Endodermal cell (in vitro differentiated cells): ENCODE data around the gene NECAB2. TPM values are rescaled to one million over a fixed set of nuclear protein-coding genes. Genes with fewer than 3 reads are reported as not detected.

Source experiments
- DNase-seq: peaks from one replicate; pipeline ENCODE4 v3.0.0-alpha.2; 2017
- H3K27ac ChIP-seq: 2 replicates; pipeline ENCODE4 v1.5.1; 2013; ENCODE audit warnings: mild to moderate bottlenecking, low read depth, low read length, moderate library complexity
- H3K27me3 ChIP-seq: 2 replicates; pipeline ENCODE4 v1.6.1; 2013; ENCODE audit warnings: mild to moderate bottlenecking, low read length, moderate library complexity; ENCODE audit not compliant: insufficient read depth, control insufficient read depth, poor library complexity, severe bottlenecking
- H3K36me3 ChIP-seq: 2 replicates; pipeline ENCODE4 v1.7.0; 2013; ENCODE audit warnings: mild to moderate bottlenecking, low read length, moderate library complexity; ENCODE audit not compliant: control insufficient read depth, insufficient read depth
- H3K4me1 ChIP-seq: one replicate; pipeline ENCODE4 v1.7.0; 2013; ENCODE audit warnings: low read length; ENCODE audit not compliant: control insufficient read depth, insufficient read depth
- H3K4me3 ChIP-seq: 2 replicates; pipeline ENCODE4 v1.5.1; 2013; ENCODE audit warnings: mild to moderate bottlenecking, low read length, moderate library complexity
- H3K9ac ChIP-seq: 2 replicates; pipeline ENCODE4 v1.6.1; 2013; ENCODE audit warnings: mild to moderate bottlenecking, low read length, moderate library complexity; ENCODE audit not compliant: poor library complexity, severe bottlenecking; ENCODE audit errors: extremely low read depth
- H3K9me3 ChIP-seq: 2 replicates; pipeline ENCODE4 v1.6.1; 2013; ENCODE audit warnings: mild to moderate bottlenecking, low read length, moderate library complexity; ENCODE audit not compliant: control insufficient read depth
- H3K27ac Mint-ChIP-seq: 2 replicates; pipeline ENCODE4 v1.8.0; 2020; ENCODE audit warnings: mixed read lengths
- H3K27me3 Mint-ChIP-seq: 2 replicates; pipeline ENCODE4 v1.8.0; 2021; ENCODE audit warnings: mild to moderate bottlenecking, mixed read lengths; ENCODE audit not compliant: insufficient read depth
- H3K36me3 Mint-ChIP-seq: 2 replicates; pipeline ENCODE4 v1.8.0; 2020; ENCODE audit warnings: low read depth, mixed read lengths
- H3K4me1 Mint-ChIP-seq: 2 replicates; pipeline ENCODE4 v1.8.0; 2020; ENCODE audit warnings: mixed read lengths
- H3K4me3 Mint-ChIP-seq: 2 replicates; pipeline ENCODE4 v1.8.0; 2020; ENCODE audit warnings: mild to moderate bottlenecking, moderate library complexity, mixed read lengths
- H3K9me3 Mint-ChIP-seq: 2 replicates; pipeline ENCODE4 v1.8.0; 2020; ENCODE audit warnings: mild to moderate bottlenecking, mixed read lengths
- CTCF ChIP-seq: fragments of 200-600 bp; sonication (generic); conservative IDR thresholded peaks from 2 replicates; pipeline ENCODE4 v1.5.0; 2021; ENCODE audit warnings: antibody characterized with exemption, mild to moderate bottlenecking
- WGBS, 2 experiments: methylation state at CpG; one replicate each; pipeline versions ENCODE4 v1.1.5 to v1.1.7; 2013; ENCODE audit warnings: missing lambda C conversion rate in 2 of 2, mixed read lengths in 1 of 2; ENCODE audit not compliant: insufficient coverage in 1 of 2, insufficient read length in 1 of 2; 5-methylcytosine and 5-hydroxymethylcytosine counted together
- total RNA-seq, 2 donors: library from RNA; stranded (reverse); fragmentation: NEBNext Ultra II Directional in 1 of 2; extraction: Animal tissue kit (Norgen Biotek cat#: 25700) in 1 of 2; gene quantifications; 2 replicates in 1 of 2; 3 replicates in 1 of 2; pipeline ENCODE4 v1.2.1, GENCODE V29; 2021

The NECAB2 gene
- total RNA-seq, 2 donors from 2014 or later = 2.7 to 3.3 TPM

- Histone ChIP-seq H3K4me1 (no peaks in the 10 kb centered on the region), H3K4me3 (no peak overlapping the region), H3K9me3 (no peaks in the 10 kb centered on the region), H3K36me3 (no peaks in the 10 kb centered on the region), H3K27me3 (no peaks in the 10 kb centered on the region), H3K27ac (no peak overlapping the region), H3K9ac (no peak overlapping the region)
- H3K4me3 Mint-ChIP-seq = no peak overlapping the region
- DNase-seq = no peak
- H3K27me3 Mint-ChIP-seq = peaks cover 7% of the 10 kb centered on the region
- H3K27ac Mint-ChIP-seq = no peak overlapping the region
- H3K4me1 Mint-ChIP-seq = no peaks in the 10 kb centered on the region
- TF ChIP-seq CTCF = no peak
- no peaks in the 10 kb centered on the region for H3K9me3 Mint-ChIP-seq
- 59 to 71% methylated on average over 6 to 13 of the region's 13 CpGs for WGBS, 2 experiments
- H3K36me3 Mint-ChIP-seq = no peaks in the 10 kb centered on the region
Measured at GRCh38 chr16:84000989-84001642, 33.1 kb downstream of the NECAB2 start.

GRCh38 chr16:84001726-84002125 is 33.7 kb downstream of the NECAB2 start:
- no peaks in the 10 kb centered on the region for H3K4me1 ChIP-seq
- no peak overlapping the region for H3K27ac Mint-ChIP-seq
- H3K27me3 ChIP-seq = no peaks in the 10 kb centered on the region
- no peak overlapping the region for H3K4me3 ChIP-seq
- no peak overlapping the region for H3K27ac ChIP-seq
- H3K36me3 Mint-ChIP-seq = no peaks in the 10 kb centered on the region
- H3K9ac ChIP-seq = no peak overlapping the region
- TF ChIP-seq CTCF = no peak
- WGBS, 2 experiments = 94 to 95% methylated on average over 7 of the region's 7 CpGs
- no peaks in the 10 kb centered on the region for H3K36me3 ChIP-seq
- no peaks in the 10 kb centered on the region for H3K9me3 Mint-ChIP-seq
- no peaks in the 10 kb centered on the region for H3K4me1 Mint-ChIP-seq
- peaks cover 7% of the 10 kb centered on the region for H3K27me3 Mint-ChIP-seq
- H3K9me3 ChIP-seq = no peaks in the 10 kb centered on the region
- no peak overlapping the region for H3K4me3 Mint-ChIP-seq
- no peak for DNase-seq

DNA sequence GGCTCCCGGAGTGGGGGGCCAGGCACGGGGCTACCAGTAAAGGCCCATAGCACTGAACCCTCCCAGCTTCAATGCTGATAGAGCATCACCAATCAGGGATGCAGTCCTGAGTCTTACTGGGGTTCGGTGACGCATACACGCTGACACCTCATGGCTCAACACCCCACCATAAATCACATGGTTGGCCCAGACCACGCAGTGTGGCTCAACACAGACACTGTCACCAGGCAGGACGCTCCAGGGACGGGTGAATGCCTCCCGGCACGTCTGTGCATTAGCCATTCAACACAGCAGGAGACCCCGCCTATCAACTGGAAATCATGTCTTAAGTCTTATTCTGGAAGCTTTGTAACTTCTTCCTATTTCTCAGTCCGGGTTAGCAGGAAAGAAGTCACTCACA is 35.0 kb downstream of the NECAB2 start:
- H3K36me3 Mint-ChIP-seq = no peaks in the 10 kb centered on the region
- WGBS, 2 experiments = 85 to 93% methylated on average over 10 to 12 of the region's 12 CpGs
- H3K9me3 Mint-ChIP-seq = no peaks in the 10 kb centered on the region
- Histone ChIP-seq H3K36me3 (no peaks in the 10 kb centered on the region), H3K4me3 (no peak overlapping the region), H3K27me3 (no peaks in the 10 kb centered on the region), H3K27ac (no peak overlapping the region), H3K4me1 (no peaks in the 10 kb centered on the region), H3K9me3 (no peaks in the 10 kb centered on the region), H3K9ac (no peak overlapping the region)
- H3K27ac Mint-ChIP-seq = no peak overlapping the region
- DNase-seq = no peak
- no peaks in the 10 kb centered on the region for H3K4me1 Mint-ChIP-seq
- H3K4me3 Mint-ChIP-seq = no peak overlapping the region
- H3K27me3 Mint-ChIP-seq = peaks cover 7% of the 10 kb centered on the region
- TF ChIP-seq CTCF = no peak
